ES-I3 (cell line): ENCODE results near the gene MAP6.

Source experiments
- H3K36me3 ChIP-seq: 2 replicates; pipeline ENCODE4 v1.6.1; 2013; ENCODE audit warnings: mild to moderate bottlenecking, low read length, control low read depth, moderate library complexity; ENCODE audit not compliant: insufficient read depth
- H3K4me1 ChIP-seq: 2 replicates; pipeline ENCODE4 v1.6.1; 2013; ENCODE audit warnings: mild to moderate bottlenecking, control low read depth, low read length; ENCODE audit not compliant: insufficient read depth
- H3K9ac ChIP-seq: 2 replicates; pipeline ENCODE4 v1.6.1; 2013; ENCODE audit warnings: low read depth, mild to moderate bottlenecking, low read length, moderate library complexity
- H3K9me3 ChIP-seq: 2 replicates; pipeline ENCODE4 v1.6.1; 2013; ENCODE audit warnings: mild to moderate bottlenecking, low read length, moderate library complexity; ENCODE audit not compliant: control insufficient read depth, insufficient read depth

MAP6 gene

GRCh38 chr11:75568616-75569219 is 100.1 kb downstream of the MAP6 start:
- H3K9ac ChIP-seq: no peak overlapping the region
- no peaks in the 10 kb centered on the region for H3K9me3 ChIP-seq
- H3K36me3 ChIP-seq: peaks cover 44% of the 10 kb centered on the region
- peaks cover 20% of the 10 kb centered on the region for H3K4me1 ChIP-seq

DNA sequence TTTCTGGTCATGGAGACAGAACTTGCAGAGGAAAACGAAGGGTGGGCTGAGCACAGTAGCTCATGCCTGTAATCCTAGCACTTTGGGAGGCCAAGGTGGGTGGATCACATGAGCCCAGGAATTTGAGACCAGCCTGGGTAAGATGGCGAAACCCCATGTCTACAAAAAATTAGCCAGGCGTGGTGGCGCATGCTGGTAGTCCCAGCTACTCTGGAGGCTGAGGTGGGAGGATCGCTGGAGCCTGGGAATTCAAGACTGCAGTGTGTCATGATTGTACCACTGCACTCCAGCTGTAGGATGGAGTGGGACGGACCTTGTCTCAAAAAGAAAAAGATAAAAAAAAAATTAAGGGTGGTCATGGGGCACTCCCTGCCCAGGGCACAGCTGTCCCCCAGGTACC is 100.9 kb downstream of the MAP6 start:
- peaks cover 44% of the 10 kb centered on the region for H3K36me3 ChIP-seq

DNA sequence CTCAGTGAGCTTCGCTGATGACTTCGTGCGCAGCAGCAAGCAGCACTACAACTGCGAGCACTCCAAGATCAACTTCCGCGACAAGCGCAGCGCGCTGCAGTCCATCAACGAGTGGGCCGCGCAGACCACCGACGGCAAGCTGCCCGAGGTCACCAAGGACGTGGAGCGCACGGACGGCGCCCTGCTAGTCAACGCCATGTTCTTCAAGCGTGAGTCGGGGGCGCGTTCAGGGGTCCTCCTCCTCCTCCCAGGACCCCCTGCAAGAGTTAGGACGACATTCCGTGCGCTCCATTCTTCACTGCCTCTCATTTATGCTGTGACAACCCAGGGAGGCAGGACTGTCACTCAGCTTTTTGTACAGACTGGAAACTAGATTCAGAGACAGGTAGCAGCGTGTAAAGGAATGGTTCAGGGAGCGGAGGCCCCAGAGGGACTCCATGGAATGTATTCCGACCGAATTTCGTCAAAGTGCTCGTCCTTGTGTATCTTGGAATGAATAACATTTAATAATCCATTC is 102.0 kb downstream of the MAP6 start:
- H3K4me1 ChIP-seq: peaks cover 20% of the 10 kb centered on the region
- no peaks in the 10 kb centered on the region for H3K9me3 ChIP-seq
- no peak overlapping the region for H3K9ac ChIP-seq
- peaks cover 44% of the 10 kb centered on the region for H3K36me3 ChIP-seq

More for the DNA sequence above, 100.9 kb downstream of the MAP6 start:
- Histone ChIP-seq H3K9ac (no peak overlapping the region), H3K9me3 (no peaks in the 10 kb centered on the region), H3K4me1 (peaks cover 20% of the 10 kb centered on the region)

DNA sequence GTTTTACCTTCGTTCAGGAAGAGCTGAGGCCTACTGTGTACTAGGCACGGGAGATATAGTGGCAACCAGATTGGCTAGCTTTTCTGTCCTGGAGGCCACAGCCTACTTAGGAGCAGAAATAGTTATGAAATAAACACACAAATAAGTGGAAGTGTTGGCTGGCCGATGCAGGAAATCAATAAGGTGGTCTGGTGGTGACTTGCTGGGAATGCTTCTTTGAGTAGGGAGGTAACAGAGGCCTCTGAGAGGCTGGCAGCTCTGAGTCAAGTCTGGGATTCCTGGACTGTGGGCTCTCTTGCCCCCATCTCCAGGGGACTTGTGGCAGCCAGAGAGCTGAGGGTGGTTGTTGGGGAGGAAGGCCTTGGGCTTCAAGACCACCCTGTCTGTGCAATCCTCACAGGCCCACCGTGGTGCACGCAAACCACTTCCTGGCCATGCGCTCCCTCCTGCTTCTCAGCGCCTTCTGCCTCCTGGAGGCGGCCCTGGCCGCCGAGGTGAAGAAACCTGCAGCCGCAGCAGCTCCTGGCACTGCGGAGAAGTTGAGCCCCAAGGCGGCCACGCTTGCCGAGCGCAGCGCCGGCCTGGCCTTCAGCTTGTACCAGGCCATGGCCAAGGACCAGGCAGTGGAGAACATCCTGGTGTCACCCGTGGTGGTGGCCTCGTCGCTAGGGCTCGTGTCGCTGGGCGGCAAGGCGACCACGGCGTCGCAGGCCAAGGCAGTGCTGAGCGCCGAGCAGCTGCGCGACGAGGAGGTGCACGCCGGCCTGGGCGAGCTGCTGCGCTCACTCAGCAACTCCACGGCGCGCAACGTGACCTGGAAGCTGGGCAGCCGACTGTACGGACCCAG is 102.7 kb downstream of the MAP6 start:
- peaks cover 39% of the 10 kb centered on the region for H3K36me3 ChIP-seq
- no peaks in the 10 kb centered on the region for H3K9me3 ChIP-seq
- H3K9ac ChIP-seq: no peak overlapping the region
- H3K4me1 ChIP-seq: peaks cover 23% of the 10 kb centered on the region

GRCh38 chr11:75565221-75565814 is 103.5 kb downstream of the MAP6 start:
- H3K36me3 ChIP-seq: peaks cover 31% of the 10 kb centered on the region
- H3K4me1 ChIP-seq: peaks cover 26% of the 10 kb centered on the region
- no peaks in the 10 kb centered on the region for H3K9me3 ChIP-seq
- H3K9ac ChIP-seq: peak overlapping the region; percentile 91; the same call in 1 of the 2 replicates

DNA sequence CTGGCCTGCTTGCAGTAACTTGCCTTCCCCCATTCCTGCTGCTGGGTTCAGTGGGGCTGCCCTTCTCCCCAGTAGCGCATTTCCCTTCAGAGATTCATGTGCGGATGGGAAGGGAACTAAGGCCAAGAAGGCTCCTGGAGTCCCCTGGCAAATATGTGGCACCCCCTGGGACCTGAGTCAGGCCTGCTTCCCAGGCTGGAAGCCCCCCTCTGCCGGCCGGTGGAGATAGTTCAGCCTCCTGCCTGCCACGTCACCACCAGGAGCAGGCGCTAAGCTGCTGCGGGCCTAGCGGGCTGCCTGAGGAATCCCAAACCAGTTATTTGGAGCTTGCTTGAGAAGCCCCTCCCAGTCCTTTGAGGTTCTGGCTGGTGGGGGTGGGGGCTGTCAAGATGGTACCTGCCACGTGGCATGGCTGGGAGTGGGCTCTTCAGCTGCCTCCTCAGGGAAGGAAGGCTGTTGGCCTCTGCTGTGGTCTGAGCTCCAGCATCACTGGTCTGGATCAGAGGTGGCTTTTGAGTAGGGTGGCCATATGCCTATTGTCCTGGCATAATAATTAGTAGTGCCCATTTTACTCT is 104.8 kb downstream of the MAP6 start:
- Histone ChIP-seq H3K9ac (peak overlapping the region; percentile 91), H3K36me3 (peaks cover 20% of the 10 kb centered on the region), H3K9me3 (no peaks in the 10 kb centered on the region), H3K4me1 (peaks cover 34% of the 10 kb centered on the region)

- peaks cover 16% of the 10 kb centered on the region for H3K36me3 ChIP-seq
- H3K9me3 ChIP-seq: no peaks in the 10 kb centered on the region
- H3K9ac ChIP-seq: peak overlapping the region; percentile 91
- H3K4me1 ChIP-seq: peaks cover 39% of the 10 kb centered on the region
These were observed 105.3 kb downstream of the MAP6 start for GRCh38 chr11:75563501-75563977.

GRCh38 chr11:75562836-75563484 is 105.9 kb downstream of the MAP6 start:
- H3K9ac ChIP-seq: peak overlapping the region; percentile 91
- H3K4me1 ChIP-seq: peaks cover 45% of the 10 kb centered on the region
- H3K36me3 ChIP-seq: peaks cover 10% of the 10 kb centered on the region
- H3K9me3 ChIP-seq: no peaks in the 10 kb centered on the region

GRCh38 chr11:75562048-75562835 is 106.6 kb downstream of the MAP6 start, which contains the start of gene SERPINH1:
TSS of gene SERPINH1 (plus strand) at chr11:75562253. CDS start at chr11:75566350, 4,097 bp downstream.
- Histone ChIP-seq H3K4me1 (peaks cover 51% of the 10 kb centered on the region), H3K9ac (peak within 1 kb of the TSS; percentile 91), H3K9me3 (no peaks in the 10 kb centered on the region), H3K36me3 (peaks cover 5% of the 10 kb centered on the region)

- Histone ChIP-seq H3K36me3 (no peaks in the 10 kb centered on the region; the same call in 1 of the 2 replicates), H3K9ac (peak overlapping the region; percentile 91), H3K9me3 (no peaks in the 10 kb centered on the region), H3K4me1 (peaks cover 55% of the 10 kb centered on the region)
These were observed 107.3 kb downstream of the MAP6 start for GRCh38 chr11:75561426-75562047.

- no peaks in the 10 kb centered on the region for H3K36me3 ChIP-seq
- no peak overlapping the region for H3K9ac ChIP-seq
- H3K4me1 ChIP-seq: peaks cover 50% of the 10 kb centered on the region
- no peaks in the 10 kb centered on the region for H3K9me3 ChIP-seq
These were observed 108.2 kb downstream of the MAP6 start for GRCh38 chr11:75560644-75561043.

GRCh38 chr11:75558939-75559843 is 109.6 kb downstream of the MAP6 start:
- peaks cover 45% of the 10 kb centered on the region for H3K4me1 ChIP-seq
- H3K9ac ChIP-seq: no peak overlapping the region; the same call in 1 of the 2 replicates
- no peaks in the 10 kb centered on the region for H3K9me3 ChIP-seq
- H3K36me3 ChIP-seq: no peaks in the 10 kb centered on the region
